ENCODE data around the gene NKX2-1.

GRCh38 chr14:36511981-36512584 is 7.9 kb downstream of the NKX2-1 start:
- TF ChIP-seq POLR2A (IDR thresholded peaks at IDR 0.05; ENCODE audit: low read length) (no peak), GATA1 (IDR thresholded peaks at IDR 0.05; ENCODE audit: low read depth, low read length) (no peak)
